GM23338 (cell line): ENCODE data around the gene CRYBB2.

Source experiments
- CREB1 ChIP-seq: fragments of 250-450 bp; sonication (Bioruptor Pico); IDR thresholded peaks from 2 replicates; pipeline ENCODE4 v1.5.0; 2020; ENCODE audit warnings: low read depth, mild to moderate bottlenecking, moderate library complexity
- CTCF ChIP-seq, 2 experiments: fragments of 200-600 bp in 1 of 2; sonication (generic) in 1 of 2; conservative IDR thresholded peaks; 2 replicates each; pipeline versions ENCODE4 v1.5.1 to v1.6.1; 2016 to 2017; ENCODE audit warnings: antibody characterized with exemption in 2 of 2, low read depth in 2 of 2, mild to moderate bottlenecking in 2 of 2, moderate library complexity in 1 of 2
- EZH2 ChIP-seq: fragments of 200-600 bp; sonication (generic); IDR thresholded peaks from one replicate; pipeline ENCODE4 v1.8.0; 2017; ENCODE audit warnings: antibody characterized with exemption, mild to moderate bottlenecking, low read depth; ENCODE audit not compliant: unreplicated experiment
- EZH2phosphoT487 ChIP-seq: fragments of 200-600 bp; sonication (generic); IDR thresholded peaks from one replicate; pipeline ENCODE4 v1.8.1; 2018; ENCODE audit warnings: antibody characterized with exemption; ENCODE audit not compliant: unreplicated experiment
- JUNB ChIP-seq: IDR thresholded peaks from one replicate; pipeline ENCODE4 v1.6.1; 2016; ENCODE audit warnings: antibody characterized with exemption; ENCODE audit not compliant: unreplicated experiment
- NANOG ChIP-seq: IDR thresholded peaks from 2 replicates; pipeline ENCODE4 v1.6.1; 2016; ENCODE audit warnings: antibody characterized with exemption, borderline replicate concordance
- POLR2AphosphoS5 ChIP-seq: IDR thresholded peaks from 2 replicates; pipeline ENCODE4 v1.6.1; 2016; ENCODE audit warnings: antibody characterized with exemption, low read depth
- REST ChIP-seq: IDR thresholded peaks from one replicate; pipeline ENCODE4 v1.6.1; 2018; ENCODE audit warnings: antibody characterized with exemption; ENCODE audit not compliant: unreplicated experiment
- STAT1 ChIP-seq: IDR thresholded peaks from one replicate; pipeline ENCODE4 v1.6.1; 2016; ENCODE audit warnings: antibody characterized with exemption; ENCODE audit not compliant: unreplicated experiment
- ZNF114 ChIP-seq: fragments of 250-450 bp; sonication (Bioruptor Pico); IDR thresholded peaks from 2 replicates; pipeline ENCODE4 v1.5.0; 2020; ENCODE audit warnings: mild to moderate bottlenecking, moderate library complexity
- ZNF462 ChIP-seq: fragments of 250-450 bp; sonication (Bioruptor Pico); IDR thresholded peaks from 2 replicates; pipeline ENCODE4 v1.5.0; 2020; ENCODE audit warnings: mild to moderate bottlenecking, moderate library complexity

GRCh38 chr22:25172153-25172552, 47.3 kb upstream of the CRYBB2 start:
- TF ChIP-seq EZH2 (no peak), CTCF (conservative IDR thresholded peaks at IDR 0.05; ENCODE audit: low read depth in 2 of 2) (peak; percentile 31 to 69; a peak in 3 of 4 replicates), POLR2AphosphoS5 (no peak), REST (no peak), JUNB (no peak), EZH2phosphoT487 (no peak), STAT1 (no peak), CREB1 (CRISPR knock-in tag) (no peak), NANOG (no peak), ZNF462 (CRISPR knock-in tag) (no peak), ZNF114 (CRISPR knock-in tag) (no peak)
